Sigmoid colon (tissue), 7 donors: ENCODE results near the gene NEK2. TPM values are rescaled to one million over a fixed set of nuclear protein-coding genes. Genes with fewer than 3 reads are reported as not detected.

Source experiments
- DNase-seq: peaks from one replicate; pipeline ENCODE4 v3.0.0-alpha.2; 2019
- H3K27ac ChIP-seq, 4 donors: fragments of 200-600 bp; sonication (generic); one replicate each; pipeline ENCODE4 v1.5.1; 2016 to 2019; ENCODE audit warnings: mild to moderate bottlenecking in 1 of 4
- H3K27me3 ChIP-seq, 3 donors: fragments of 200-600 bp; sonication (generic); one replicate each; pipeline ENCODE4 v1.5.1; 2019; ENCODE audit warnings: mild to moderate bottlenecking in 1 of 3
- H3K36me3 ChIP-seq, 4 donors: fragments of 200-600 bp; sonication (generic); one replicate each; pipeline ENCODE4 v1.5.1; 2016 to 2019
- H3K4me1 ChIP-seq, 4 donors: fragments of 200-600 bp; sonication (generic); one replicate each; pipeline ENCODE4 v1.5.1; 2017 to 2019
- H3K4me3 ChIP-seq, 4 donors: fragments of 200-600 bp; sonication (generic); one replicate each; pipeline ENCODE4 v1.5.1; 2017 to 2019; ENCODE audit warnings: mild to moderate bottlenecking in 2 of 4, moderate library complexity in 1 of 4
- H3K9me3 ChIP-seq, 4 donors: fragments of 200-600 bp in 3 of 4; sonication (generic) in 3 of 4; one replicate each; pipeline versions ENCODE4 v1.5.1 to v1.6.1; 2013 to 2019
- CTCF ChIP-seq, 4 experiments: fragments of 450-650 bp in 3 of 4; fragments of 200-600 bp in 1 of 4; IDR thresholded peaks; one replicate each; pipeline ENCODE4 v1.5.1; 2016 to 2019; ENCODE audit warnings: antibody characterized with exemption in 4 of 4, mild to moderate bottlenecking in 3 of 4, moderate library complexity in 2 of 4
- EP300 ChIP-seq, 4 donors: sonication (generic); formaldehyde crosslinking; IDR thresholded peaks; one replicate each; pipeline ENCODE4 v1.6.1; 2017; ENCODE audit warnings: antibody characterized with exemption in 4 of 4
- POLR2A ChIP-seq, 2 donors: fragments of 450-650 bp; IDR thresholded peaks; one replicate each; pipeline ENCODE4 v1.6.1; 2016; ENCODE audit warnings: antibody characterized with exemption in 2 of 2, mild to moderate bottlenecking in 2 of 2, moderate library complexity in 2 of 2
- POLR2AphosphoS5 ChIP-seq, 4 donors: sonication (generic); formaldehyde crosslinking; IDR thresholded peaks; one replicate each; pipeline ENCODE4 v1.6.1; 2017; ENCODE audit warnings: antibody characterized with exemption in 4 of 4
- WGBS, 2 donors: extraction: QIAGEN DNeasy Blood & Tissue Kit; methylation state at CpG; one replicate each; pipeline ENCODE4 v1.1.7; 2013; 5-methylcytosine and 5-hydroxymethylcytosine counted together
- intact Hi-C: fragments of 100-400 bp; cut with DNase I; formaldehyde crosslinking; loops from one replicate; pipeline ENCODE4 v1.15.1; 2023
- polyA plus RNA-seq, 3 donors: library from polyadenylated mRNA; stranded (reverse); fragments of 200-250 nt; gene quantifications; one replicate each; pipeline ENCODE4 v1.2.3, GENCODE V29; 2013
- total RNA-seq, 4 donors: library from RNA; depleted of rRNA; stranded (reverse); fragments of >200 nt; gene quantifications; one replicate each; pipeline ENCODE4 v1.1.0, GENCODE V29; 2016
- donor health status: healthy with polysubstance abuse.
- donor health status: Bipolar disorder and iron deficiency.
- donor health status: healthy.

Gene NEK2
- total and polyA plus RNA-seq, 7 donors = 0.41 to 11.5 (median 1.9) TPM; not detected in 2

GRCh38 chr1:211613108-211613947 lies 62.1 kb downstream of the NEK2 start:
- Histone ChIP-seq H3K9me3 (no peaks in the 10 kb centered on the region), H3K27me3 (no peaks in the 10 kb centered on the region), H3K4me1 (peaks cover 0 to 39% (median 31%) of the 10 kb centered on the region in 4 donors), H3K4me3 (no peak overlapping the region), H3K27ac (peak overlapping the region; percentile 41 to 78 (median 70)), H3K36me3 (no peaks in the 10 kb centered on the region)
- intact Hi-C loops = loop anchor here (2.0 kb wide), 1 partner anchor 35 kb away; the partner anchor contains the start of gene SLC30A1
- WGBS, 2 donors = 36 to 62% methylated on average over 8 of the region's 8 CpGs
- TF ChIP-seq POLR2AphosphoS5 (IDR thresholded peaks at IDR 0.05) (peak in 2 of 4 donors; percentile 33 to 67), EP300 (IDR thresholded peaks at IDR 0.05) (peak in 1 of 4 donors; percentile 48), CTCF (IDR thresholded peaks at IDR 0.05) (no peak), POLR2A (IDR thresholded peaks at IDR 0.05) (no peak)
- DNase-seq = peak; percentile 95

GRCh38 chr1:211612786-211613107 lies 62.7 kb downstream of the NEK2 start:
- WGBS, 2 donors = 89 to 92% methylated on average over 6 of the region's 6 CpGs
- no peak for TF ChIP-seq EP300 (IDR thresholded peaks at IDR 0.05)
- no peak for TF ChIP-seq CTCF (IDR thresholded peaks at IDR 0.05)
- TF ChIP-seq POLR2AphosphoS5 (IDR thresholded peaks at IDR 0.05) = no peak
- no peak for TF ChIP-seq POLR2A (IDR thresholded peaks at IDR 0.05)
- no peaks in the 10 kb centered on the region for H3K9me3 ChIP-seq
- intact Hi-C loops = loop anchor here (2.0 kb wide), 1 partner anchor 34 kb away; the partner anchor contains the start of gene SLC30A1
- no peak for DNase-seq
- H3K27ac ChIP-seq = peak overlapping the region; percentile 41 to 78 (median 70)
- H3K27me3 ChIP-seq = no peaks in the 10 kb centered on the region
- H3K4me1 ChIP-seq = peaks cover 0 to 39% (median 31%) of the 10 kb centered on the region in 4 donors
- H3K36me3 ChIP-seq = no peaks in the 10 kb centered on the region
- H3K4me3 ChIP-seq = no peak overlapping the region

Other genes with a start within 250 kb of the NEK2 start
- under 1 TPM in 3 of 4 donors, not detected in 1; 0.16 to 0.36 (median 0.28) TPM for gene RD3, start 183.5 kb downstream of the NEK2 start, total RNA-seq
- under 1 TPM in 1 of 3 donors, not detected in 2; 0.13 TPM for gene RD3, start 183.5 kb downstream of the NEK2 start, polyA plus RNA-seq
- 10 to 100 TPM in 2 of 4 donors, 1 to 10 TPM in 2; 7.9 to 11.8 (median 9.3) TPM for gene SLC30A1, start 96.5 kb downstream of the NEK2 start, total RNA-seq
- gene SLC30A1, start 96.5 kb downstream of the NEK2 start, polyA plus RNA-seq = 1 to 10 TPM; 4.2 to 5.1 (median 4.3) TPM
- 10 to 100 TPM; 26.8 to 46.7 (median 37.4) TPM for gene LPGAT1, start 155.1 kb upstream of the NEK2 start, total RNA-seq
- 10 to 100 TPM in 1 of 3 donors, 1 to 10 TPM in 2; 2.5 to 12.9 (median 4.8) TPM for gene LPGAT1, start 155.1 kb upstream of the NEK2 start, polyA plus RNA-seq